ENCODE results near the gene COX4I1. TPM values are rescaled to one million over a fixed set of nuclear protein-coding genes. Genes with fewer than 3 reads are reported as not detected.

The COX4I1 gene
- total RNA-seq, 1 experiment from 2014 or later: 814 TPM

DNA sequence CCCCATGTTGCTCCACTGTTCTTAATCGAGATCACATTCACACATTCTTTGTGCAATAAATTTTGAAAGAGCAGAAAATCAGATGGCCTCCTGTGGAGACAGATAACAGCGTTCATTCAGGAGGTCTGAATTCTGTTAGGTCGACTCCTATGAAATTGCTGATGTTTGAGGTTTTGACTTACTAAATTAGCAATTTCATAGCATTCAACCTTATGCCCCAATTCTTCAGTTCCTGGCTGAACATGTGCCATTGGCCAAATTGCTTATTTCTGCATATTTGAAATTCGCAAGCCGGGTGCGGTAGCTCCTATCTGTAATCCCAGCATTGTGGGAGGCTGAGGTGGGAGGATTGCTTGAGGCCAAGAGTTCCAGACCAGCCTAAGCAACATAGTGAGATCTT is 26.5 kb upstream of the COX4I1 start:
- H3K4me3 Mint-ChIP-seq (ENCODE audit: unreplicated experiment): no peak overlapping the region
- TF ChIP-seq, protein P1, sequence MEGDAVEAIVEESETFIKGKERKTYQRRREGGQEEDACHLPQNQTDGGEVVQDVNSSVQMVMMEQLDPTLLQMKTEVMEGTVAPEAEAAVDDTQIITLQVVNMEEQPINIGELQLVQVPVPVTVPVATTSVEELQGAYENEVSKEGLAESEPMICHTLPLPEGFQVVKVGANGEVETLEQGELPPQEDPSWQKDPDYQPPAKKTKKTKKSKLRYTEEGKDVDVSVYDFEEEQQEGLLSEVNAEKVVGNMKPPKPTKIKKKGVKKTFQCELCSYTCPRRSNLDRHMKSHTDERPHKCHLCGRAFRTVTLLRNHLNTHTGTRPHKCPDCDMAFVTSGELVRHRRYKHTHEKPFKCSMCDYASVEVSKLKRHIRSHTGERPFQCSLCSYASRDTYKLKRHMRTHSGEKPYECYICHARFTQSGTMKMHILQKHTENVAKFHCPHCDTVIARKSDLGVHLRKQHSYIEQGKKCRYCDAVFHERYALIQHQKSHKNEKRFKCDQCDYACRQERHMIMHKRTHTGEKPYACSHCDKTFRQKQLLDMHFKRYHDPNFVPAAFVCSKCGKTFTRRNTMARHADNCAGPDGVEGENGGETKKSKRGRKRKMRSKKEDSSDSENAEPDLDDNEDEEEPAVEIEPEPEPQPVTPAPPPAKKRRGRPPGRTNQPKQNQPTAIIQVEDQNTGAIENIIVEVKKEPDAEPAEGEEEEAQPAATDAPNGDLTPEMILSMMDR (IDR thresholded peaks at IDR 0.05; ENCODE audit: insufficient read depth in 1 of 2, low read depth in 1 of 2, low read length in 1 of 2, severe bottlenecking in 1 of 2, unreplicated experiment in 1 of 2): no peak
- H3K36me3 ChIP-seq (ENCODE audit: control insufficient read depth, insufficient read depth, low read length): peaks cover under 1% of the 10 kb centered on the region
- no peak for DNase-seq
- no peak overlapping the region for H3K4me3 ChIP-seq (ENCODE audit: low read depth, low read length)
- CTCF ChIA-PET: no interaction called here
- H3K4me1 Mint-ChIP-seq (ENCODE audit: low read depth, unreplicated experiment): no peaks in the 10 kb centered on the region
- H3K4me1 ChIP-seq: no peaks in the 10 kb centered on the region
- no peaks in the 10 kb centered on the region for H3K9me3 ChIP-seq
- H3K36me3 Mint-ChIP-seq (ENCODE audit: insufficient read depth, unreplicated experiment): peaks cover 38% of the 10 kb centered on the region
- POLR2A ChIA-PET: no interaction called here
- H3K27me3 Mint-ChIP-seq (ENCODE audit: insufficient read depth, unreplicated experiment): no peaks in the 10 kb centered on the region
- H3K9me3 Mint-ChIP-seq (ENCODE audit: unreplicated experiment): no peaks in the 10 kb centered on the region
- H3K27me3 ChIP-seq (replicated peaks; ENCODE audit: control insufficient read depth, insufficient read depth, low read length): no peaks in the 10 kb centered on the region
- intact Hi-C loops (cut with micrococcal nuclease; ENCODE audit: unreplicated experiment): no loop called here
- no peak overlapping the region for H3K27ac Mint-ChIP-seq (ENCODE audit: unreplicated experiment)
- no TSS peak for BruUV-seq (replicated peaks)

DNA sequence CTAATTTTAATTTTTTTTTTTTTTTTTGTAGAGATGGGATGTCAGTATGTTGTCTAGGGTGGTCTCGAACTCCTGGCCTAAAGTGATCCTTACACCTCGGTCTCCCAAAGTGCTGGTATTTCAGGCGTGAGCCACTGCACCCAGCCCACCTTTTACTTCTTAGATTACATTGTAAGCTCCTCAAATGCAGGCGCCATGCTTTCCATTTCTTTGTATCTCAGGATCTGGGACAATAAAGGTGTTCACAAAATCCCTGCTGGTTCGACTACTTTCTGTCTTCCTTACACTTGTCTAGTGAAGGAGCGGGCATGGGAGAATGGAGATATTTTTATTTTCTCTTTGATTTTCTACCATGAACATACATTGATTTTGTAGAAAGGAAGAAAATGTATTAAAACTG is 25.4 kb upstream of the COX4I1 start:
- ChIA-PET POLR2A (interaction anchor here (0.6 kb wide), 1 partner anchor 37 kb away, joined by 3 read pairs; no protein-coding TSS in a partner anchor), CTCF (no interaction called here)
- no TSS peak for BruUV-seq (replicated peaks)
- H3K36me3 Mint-ChIP-seq (ENCODE audit: insufficient read depth, unreplicated experiment): peaks cover 49% of the 10 kb centered on the region
- Histone ChIP-seq H3K9me3 (no peaks in the 10 kb centered on the region), H3K4me1 (no peaks in the 10 kb centered on the region), H3K36me3 (ENCODE audit: control insufficient read depth, insufficient read depth, low read length) (peaks cover 1% of the 10 kb centered on the region), H3K27me3 (replicated peaks; ENCODE audit: control insufficient read depth, insufficient read depth, low read length) (no peaks in the 10 kb centered on the region), H3K4me3 (ENCODE audit: low read depth, low read length) (no peak overlapping the region)
- no peaks in the 10 kb centered on the region for H3K4me1 Mint-ChIP-seq (ENCODE audit: low read depth, unreplicated experiment)
- TF ChIP-seq, protein P1 (IDR thresholded peaks at IDR 0.05; ENCODE audit: insufficient read depth in 1 of 2, low read depth in 1 of 2, low read length in 1 of 2, severe bottlenecking in 1 of 2, unreplicated experiment in 1 of 2): no peak
- no peak for DNase-seq
- no peak overlapping the region for H3K27ac Mint-ChIP-seq (ENCODE audit: unreplicated experiment)
- no peaks in the 10 kb centered on the region for H3K27me3 Mint-ChIP-seq (ENCODE audit: insufficient read depth, unreplicated experiment)
- intact Hi-C loops (cut with micrococcal nuclease; ENCODE audit: unreplicated experiment): no loop called here
- no peaks in the 10 kb centered on the region for H3K9me3 Mint-ChIP-seq (ENCODE audit: unreplicated experiment)
- no peak overlapping the region for H3K4me3 Mint-ChIP-seq (ENCODE audit: unreplicated experiment)

DNA sequence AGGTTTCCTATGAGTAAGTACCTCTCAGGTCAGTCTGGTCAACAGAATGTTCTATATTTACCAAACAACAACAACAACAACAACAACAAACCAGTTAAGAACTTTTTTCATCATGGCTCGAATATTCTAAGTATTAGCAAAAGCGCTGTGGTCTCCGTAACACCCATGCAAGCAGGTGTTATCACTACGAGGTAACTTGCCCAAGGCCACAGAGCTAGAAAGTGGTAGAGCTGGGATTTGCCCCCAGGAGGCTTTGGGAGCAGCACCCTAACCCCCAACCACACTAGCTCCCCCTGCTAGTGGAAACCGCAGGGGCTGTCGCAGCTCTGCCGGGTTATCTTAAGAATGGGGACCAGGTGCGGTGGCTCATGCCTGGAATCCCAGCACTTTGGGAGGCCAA is 24.7 kb upstream of the COX4I1 start:
- H3K4me3 Mint-ChIP-seq (ENCODE audit: unreplicated experiment): no peak overlapping the region
- H3K36me3 Mint-ChIP-seq (ENCODE audit: insufficient read depth, unreplicated experiment): peaks cover 51% of the 10 kb centered on the region
- ChIA-PET CTCF (no interaction called here), POLR2A (no interaction called here)
- no peaks in the 10 kb centered on the region for H3K27me3 Mint-ChIP-seq (ENCODE audit: insufficient read depth, unreplicated experiment)
- TF ChIP-seq, protein P1 (IDR thresholded peaks at IDR 0.05; ENCODE audit: insufficient read depth in 1 of 2, low read depth in 1 of 2, low read length in 1 of 2, severe bottlenecking in 1 of 2, unreplicated experiment in 1 of 2): no peak
- H3K4me1 Mint-ChIP-seq (ENCODE audit: low read depth, unreplicated experiment): no peaks in the 10 kb centered on the region
- Histone ChIP-seq H3K36me3 (ENCODE audit: control insufficient read depth, insufficient read depth, low read length) (peaks cover 1% of the 10 kb centered on the region), H3K4me1 (no peaks in the 10 kb centered on the region), H3K9me3 (no peaks in the 10 kb centered on the region), H3K4me3 (ENCODE audit: low read depth, low read length) (no peak overlapping the region), H3K27me3 (replicated peaks; ENCODE audit: control insufficient read depth, insufficient read depth, low read length) (no peaks in the 10 kb centered on the region)
- DNase-seq: no peak
- H3K27ac Mint-ChIP-seq (ENCODE audit: unreplicated experiment): no peak overlapping the region
- BruUV-seq (replicated peaks): no TSS peak
- intact Hi-C loops (cut with micrococcal nuclease; ENCODE audit: unreplicated experiment): no loop called here
- no peaks in the 10 kb centered on the region for H3K9me3 Mint-ChIP-seq (ENCODE audit: unreplicated experiment)
